GM12891 (cell line): ENCODE results near the gene TRAF3.

ENCODE experiments used
- PAX5 ChIP-seq: IDR thresholded peaks from 2 replicates; pipeline ENCODE4 v1.6.1; 2011; ENCODE audit warnings: low read length, moderate library complexity, mild to moderate bottlenecking; ENCODE audit not compliant: insufficient read depth, severe bottlenecking
- POLR2A ChIP-seq: IDR thresholded peaks from 2 replicates; pipeline ENCODE4 v1.6.1; 2011; ENCODE audit warnings: low read depth, low read length, control low read depth
- POLR2AphosphoS5 ChIP-seq: IDR thresholded peaks from 2 replicates; pipeline ENCODE4 v1.6.1; 2011; ENCODE audit warnings: low read depth, low read length, control low read depth
- SPI1 ChIP-seq: IDR thresholded peaks from 2 replicates; pipeline ENCODE4 v1.6.1; 2011; ENCODE audit warnings: low read depth, low read length, control low read depth
- TAF1 ChIP-seq: IDR thresholded peaks from 2 replicates; pipeline ENCODE4 v1.6.1; 2011; ENCODE audit warnings: low read depth, low read length, control low read depth

- no peak for TF ChIP-seq TAF1
- no peak for TF ChIP-seq POLR2A
- no peak for TF ChIP-seq POLR2AphosphoS5
- no peak for TF ChIP-seq PAX5
- no peak for TF ChIP-seq SPI1
Observed at GRCh38 chr14:102862154-102862773, 85.0 kb downstream of the TRAF3 start.
